Heart left ventricle (tissue), 16 donors: ENCODE measurements around the gene SLC30A3. TPM values are rescaled to one million over a fixed set of nuclear protein-coding genes. Genes with fewer than 3 reads are reported as not detected.

Experiments used
- ATAC-seq, 4 donors: fragments of 200-7000 bp; cut with Tn5 transposase; one replicate each; pipeline ENCODE4 v1.9.1; 2020 to 2022; ENCODE audit warnings: moderate library complexity in 4 of 4, mild to moderate bottlenecking in 3 of 4, moderate number of reproducible peaks in 1 of 4
- DNase-seq, 5 donors: peaks; one replicate each; pipeline ENCODE4 v3.0.0-alpha.2; 2020
- H3K27ac ChIP-seq, 12 donors: fragments of 200-600 bp; sonication (generic) in 4 of 12; one replicate each; pipeline versions ENCODE4 v1.5.0 to v1.8.0; 2016 to 2022; ENCODE audit warnings: mild to moderate bottlenecking in 2 of 12
- H3K27me3 ChIP-seq, 9 donors: fragments of 200-600 bp; sonication (generic) in 2 of 9; one replicate each; pipeline versions ENCODE4 v1.5.1 to v1.8.0; 2016 to 2022; ENCODE audit warnings: mild to moderate bottlenecking in 3 of 9
- H3K36me3 ChIP-seq, 9 donors: fragments of 200-600 bp; sonication (generic) in 2 of 9; one replicate each; pipeline versions ENCODE4 v1.5.0 to v1.8.0; 2018 to 2022; ENCODE audit warnings: mild to moderate bottlenecking in 2 of 9
- H3K4me1 ChIP-seq, 12 donors: fragments of 200-600 bp; sonication (generic) in 4 of 12; one replicate each; pipeline versions ENCODE4 v1.5.0 to v1.8.0; 2016 to 2022; ENCODE audit warnings: mild to moderate bottlenecking in 3 of 12
- H3K4me3 ChIP-seq, 12 donors: fragments of 200-600 bp; sonication (generic) in 4 of 12; one replicate each; pipeline versions ENCODE4 v1.5.0 to v1.8.0; 2017 to 2022; ENCODE audit warnings: mild to moderate bottlenecking in 9 of 12, moderate library complexity in 4 of 12
- H3K9me3 ChIP-seq, 12 donors: fragments of 200-600 bp; sonication (generic) in 4 of 12; one replicate each; pipeline versions ENCODE4 v1.5.0 to v1.8.0; 2016 to 2022; ENCODE audit warnings: mild to moderate bottlenecking in 1 of 12
- CTCF ChIP-seq, 12 donors: fragments of 200-600 bp; sonication (generic) in 4 of 12; IDR thresholded peaks; one replicate each; pipeline versions ENCODE4 v1.5.0 to v1.8.0; 2018 to 2022; ENCODE audit warnings: antibody characterized with exemption in 12 of 12, mild to moderate bottlenecking in 5 of 12
- POLR2A ChIP-seq, 2 donors: fragments of 450-650 bp; IDR thresholded peaks; one replicate each; pipeline ENCODE4 v1.6.1; 2017; ENCODE audit warnings: antibody characterized with exemption in 2 of 2, mild to moderate bottlenecking in 2 of 2, moderate library complexity in 2 of 2
- WGBS, 4 donors: extraction: QIAGEN DNeasy Blood & Tissue Kit in 2 of 4; methylation state at CpG; one replicate each; pipeline versions ENCODE4 v1.1.5 to v1.1.7; 2013 to 2018; 5-methylcytosine and 5-hydroxymethylcytosine counted together
- intact Hi-C, 10 donors: fragments of 100-400 bp; cut with DNase I; formaldehyde crosslinking; loops; one replicate each; pipeline versions ENCODE4 v1.11.1 to v1.14.2; 2022
- polyA plus RNA-seq, 2 donors: library from polyadenylated mRNA; stranded (reverse); fragments of 200-250 nt; gene quantifications; one replicate each; pipeline ENCODE4 v1.2.3, GENCODE V29; 2013
- total RNA-seq, 9 donors: library from RNA; depleted of rRNA in 2 of 9; stranded (reverse); fragments of >200 nt in 2 of 9; fragmentation: NEBNext Ultra II Directional in 3 of 9; extraction: Animal tissue kit (Norgen Biotek cat#: 25700) in 3 of 9; gene quantifications; one replicate each; pipeline versions ENCODE4 v1.1.0 to v1.2.4, GENCODE V29; 2016 to 2023
- donor health status: ischemic (EF 13 %, LVEDD 7.1; RV severe dilation, severe dysfunction).
- donor health status: healthy with polysubstance abuse.
- donor health status: DM: no; HTN: yes; CAD: no.
- donor health status: DM: no; HTN: no; CAD: no.
- donor health status: ischemic (EF 25% LVEDD 6.9; RV normal size, moderate dysfunction).
- donor health status: ischemic (EF 25% LVEDD 5.7; RV mildly dilated, moderate dysfunction).
- donor health status: healthy.
- donor health status: DM: yes; HTN: yes; CAD: no.
- donor health status: ischemic (EF 35%, LVEDD 5.7; RV mildly dilated, moderate dysfunction).
- donor health status: nonischemic (EF 11% LVEDD 7.7; RV severe dilation, severe dysfunction).
- donor health status: DM: yes; HTN: yes; CAD: no.
- donor health status: PGD.
- donor health status: ischemic (EF 29% LVEDD 5.4; RV normal size, mild dysfunction).
- donor health status: nonischemic (EF 23%, LVEDD 6.1; RV moderate dilation, normal function).

The SLC30A3 gene
- total and polyA plus RNA-seq, 11 donors: 5.0 to 18.1 (median 9.0) TPM

GRCh38 chr2:27238976-27239375 is 23.9 kb downstream of the SLC30A3 start:
- ATAC-seq: no peak
- TF ChIP-seq CTCF (IDR thresholded peaks at IDR 0.05): no peak
- TF ChIP-seq POLR2A (IDR thresholded peaks at IDR 0.05): no peak
- intact Hi-C loops: no loop called here
- Histone ChIP-seq H3K27me3 (no peaks in the 10 kb centered on the region), H3K9me3 (no peaks in the 10 kb centered on the region), H3K36me3 (peaks cover 0 to 99% (median 96%) of the 10 kb centered on the region in 9 donors), H3K27ac (no peak overlapping the region), H3K4me3 (no peak overlapping the region), H3K4me1 (peaks cover 0 to 18% (median 5%) of the 10 kb centered on the region in 12 donors)
- no peak for DNase-seq
- 92 to 98% (median 95%) methylated on average over 5 to 8 of the region's 8 CpGs for WGBS, 4 donors

- Histone ChIP-seq H3K9me3 (no peaks in the 10 kb centered on the region), H3K27ac (no peak overlapping the region), H3K4me1 (peaks cover 0 to 4% (median 0%) of the 10 kb centered on the region in 12 donors), H3K4me3 (no peak overlapping the region), H3K27me3 (no peaks in the 10 kb centered on the region), H3K36me3 (peaks cover 0 to 100% (median 99%) of the 10 kb centered on the region in 9 donors)
- ATAC-seq: no peak
- DNase-seq: no peak
- TF ChIP-seq POLR2A (IDR thresholded peaks at IDR 0.05): no peak
- TF ChIP-seq CTCF (IDR thresholded peaks at IDR 0.05): no peak
- intact Hi-C loops: no loop called here
- 94 to 99% (median 97%) methylated on average over 11 to 15 of the region's 15 CpGs for WGBS, 4 donors
Measured at GRCh38 chr2:27237341-27237945, 25.4 kb downstream of the SLC30A3 start.

GRCh38 chr2:27236626-27237025 is 26.2 kb downstream of the SLC30A3 start:
- Histone ChIP-seq H3K36me3 (peaks cover 0 to 100% (median 99%) of the 10 kb centered on the region in 9 donors), H3K4me1 (no peaks in the 10 kb centered on the region), H3K4me3 (no peak overlapping the region), H3K27me3 (no peaks in the 10 kb centered on the region), H3K27ac (no peak overlapping the region), H3K9me3 (no peaks in the 10 kb centered on the region)
- DNase-seq (no peak), ATAC-seq (no peak)
- WGBS, 4 donors: 87 to 96% (median 89%) methylated on average over 3 of the region's 3 CpGs
- intact Hi-C loops: no loop called here
- TF ChIP-seq POLR2A (IDR thresholded peaks at IDR 0.05) (no peak), CTCF (IDR thresholded peaks at IDR 0.05) (no peak)

- H3K4me3 ChIP-seq: no peak overlapping the region
- no peak for TF ChIP-seq CTCF (IDR thresholded peaks at IDR 0.05)
- TF ChIP-seq POLR2A (IDR thresholded peaks at IDR 0.05): no peak
- H3K27me3 ChIP-seq: no peaks in the 10 kb centered on the region
- H3K27ac ChIP-seq: no peak overlapping the region
- DNase-seq: no peak
- WGBS, 4 donors: 96 to 99% (median 97%) methylated on average over 12 of the region's 12 CpGs
- intact Hi-C loops: no loop called here
- H3K4me1 ChIP-seq: no peaks in the 10 kb centered on the region
- H3K9me3 ChIP-seq: no peaks in the 10 kb centered on the region
- ATAC-seq: no peak
- H3K36me3 ChIP-seq: peaks cover 0 to 100% (median 99%) of the 10 kb centered on the region in 9 donors
Measured at GRCh38 chr2:27236136-27236535, 26.7 kb downstream of the SLC30A3 start.
